IPS DF 6.9 (cell line): ENCODE measurements around the gene THOP1.

Experiments
- DNase-seq: peaks from one replicate; pipeline ENCODE4 v3.0.0-alpha.2; 2013; ENCODE audit warnings: low read depth, low spot score
- H3K27ac ChIP-seq: one replicate; pipeline ENCODE4 v1.5.1; 2013; ENCODE audit warnings: low read length, control low read depth
- H3K27me3 ChIP-seq: 2 replicates; pipeline ENCODE4 v1.6.1; 2013; ENCODE audit warnings: mild to moderate bottlenecking, low read length; ENCODE audit not compliant: control insufficient read depth, insufficient read depth
- H3K36me3 ChIP-seq: 2 replicates; pipeline ENCODE4 v1.6.1; 2013; ENCODE audit warnings: low read length; ENCODE audit not compliant: control insufficient read depth, insufficient read depth
- H3K4me1 ChIP-seq: 2 replicates; pipeline ENCODE4 v1.6.1; 2013; ENCODE audit warnings: low read length; ENCODE audit not compliant: control insufficient read depth, insufficient read depth
- H3K4me3 ChIP-seq: 2 replicates; pipeline ENCODE4 v1.5.1; 2013; ENCODE audit warnings: mild to moderate bottlenecking, low read length
- H3K9me3 ChIP-seq: 2 replicates; pipeline ENCODE4 v1.6.1; 2013; ENCODE audit warnings: low read length, inconsistent platforms; ENCODE audit not compliant: control insufficient read depth, insufficient read depth
- WGBS: extraction: QIAGEN DNeasy Blood & Tissue Kit; methylation state at CpG from one replicate; pipeline ENCODE4 v1.1.7; 2013; ENCODE audit warnings: mixed read lengths, missing lambda C conversion rate; ENCODE audit not compliant: insufficient read length, insufficient coverage; 5-methylcytosine and 5-hydroxymethylcytosine counted together

THOP1 gene

DNA sequence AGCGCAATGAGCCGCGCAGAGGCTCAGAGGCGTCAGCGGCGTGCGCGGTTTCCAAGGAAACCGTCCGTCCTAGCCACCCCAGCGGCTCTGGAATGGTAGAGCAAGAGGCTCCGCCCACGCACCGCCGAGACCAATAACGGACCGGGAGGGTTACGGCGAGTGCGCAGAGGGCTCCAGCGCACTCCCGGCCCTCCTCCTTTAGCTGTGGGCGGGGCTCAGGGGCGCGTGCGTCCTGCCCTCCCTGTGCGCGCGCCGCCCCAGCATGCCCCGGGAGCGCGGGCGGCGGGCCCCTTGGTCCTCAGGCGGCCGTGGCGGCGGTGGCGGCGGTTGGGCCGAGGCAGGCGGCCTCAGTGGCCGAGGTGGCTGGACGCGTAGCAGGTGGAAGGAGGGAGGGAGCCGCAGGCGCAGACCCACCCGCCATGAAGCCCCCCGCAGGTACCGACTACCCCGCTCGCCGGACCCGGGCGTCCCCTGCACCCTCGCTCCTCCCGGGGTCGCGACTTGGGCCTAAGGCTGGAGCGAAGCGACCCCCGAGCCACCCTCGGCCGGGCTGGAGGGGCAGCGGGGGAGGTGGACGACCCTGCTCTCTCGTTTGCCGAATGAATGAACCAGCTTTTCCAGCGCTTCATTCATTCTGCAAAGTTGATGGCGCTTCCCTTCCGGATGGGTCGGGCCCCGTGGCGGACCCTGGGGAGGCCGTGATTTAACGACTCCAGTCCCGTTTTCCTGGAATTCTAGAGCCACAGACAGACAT, at the start of gene THOP1:
TSS of gene THOP1 (plus strand) at position 260 of the 754 bp plus-strand sequence. CDS start at position 420, 160 bp downstream.
- peak within 1 kb of the TSS; percentile 68 for H3K4me3 ChIP-seq
- WGBS, result no CpG with 5 or more reads among the region's 78 CpGs
- H3K27me3 ChIP-seq, result no peaks in the 10 kb centered on the region
- peaks cover 2% of the 10 kb centered on the region for H3K36me3 ChIP-seq
- H3K4me1 ChIP-seq, result no peaks in the 10 kb centered on the region
- no peak within 1 kb of the TSS for H3K27ac ChIP-seq
- DNase-seq, result peak; percentile 98
- no peaks in the 10 kb centered on the region for H3K9me3 ChIP-seq

DNA sequence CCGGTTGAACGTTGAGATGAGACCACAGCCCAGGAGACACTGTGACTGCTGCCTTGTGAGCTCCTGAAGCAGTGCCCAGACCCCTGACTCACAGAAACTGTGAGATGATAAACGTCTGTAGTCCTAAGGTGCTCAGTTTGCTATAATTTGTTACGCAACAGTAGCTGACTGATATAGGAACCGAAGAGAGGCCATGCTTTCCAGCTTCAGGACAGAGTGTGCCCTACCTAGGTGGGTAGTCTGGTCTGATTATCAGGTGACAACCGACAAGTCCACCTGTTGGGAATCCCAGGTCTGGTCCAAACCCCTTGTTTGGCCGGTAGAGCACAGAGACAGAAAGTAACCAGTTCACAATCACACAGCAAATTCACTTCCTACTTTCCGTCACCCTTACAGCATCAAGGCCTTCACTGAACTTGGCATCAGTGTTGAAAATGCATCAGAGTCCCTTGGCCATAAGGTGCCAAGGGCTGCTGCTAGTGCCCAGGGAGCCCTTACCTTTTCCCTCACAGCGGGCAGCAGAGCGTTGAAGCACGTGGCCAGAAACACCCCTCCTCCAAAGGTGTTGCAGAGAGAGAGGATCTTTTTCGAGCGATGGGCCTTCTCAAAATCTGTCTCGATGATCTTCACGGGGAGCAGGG, 48.6 kb upstream of the THOP1 start:
- H3K4me3 ChIP-seq, result no peak overlapping the region
- DNase-seq, result no peak
- no peaks in the 10 kb centered on the region for H3K9me3 ChIP-seq
- H3K4me1 ChIP-seq, result no peaks in the 10 kb centered on the region
- no peaks in the 10 kb centered on the region for H3K27me3 ChIP-seq
- peaks cover 25% of the 10 kb centered on the region for H3K36me3 ChIP-seq
- H3K27ac ChIP-seq, result no peak overlapping the region
- WGBS, result no CpG with 5 or more reads among the region's 15 CpGs

DNA sequence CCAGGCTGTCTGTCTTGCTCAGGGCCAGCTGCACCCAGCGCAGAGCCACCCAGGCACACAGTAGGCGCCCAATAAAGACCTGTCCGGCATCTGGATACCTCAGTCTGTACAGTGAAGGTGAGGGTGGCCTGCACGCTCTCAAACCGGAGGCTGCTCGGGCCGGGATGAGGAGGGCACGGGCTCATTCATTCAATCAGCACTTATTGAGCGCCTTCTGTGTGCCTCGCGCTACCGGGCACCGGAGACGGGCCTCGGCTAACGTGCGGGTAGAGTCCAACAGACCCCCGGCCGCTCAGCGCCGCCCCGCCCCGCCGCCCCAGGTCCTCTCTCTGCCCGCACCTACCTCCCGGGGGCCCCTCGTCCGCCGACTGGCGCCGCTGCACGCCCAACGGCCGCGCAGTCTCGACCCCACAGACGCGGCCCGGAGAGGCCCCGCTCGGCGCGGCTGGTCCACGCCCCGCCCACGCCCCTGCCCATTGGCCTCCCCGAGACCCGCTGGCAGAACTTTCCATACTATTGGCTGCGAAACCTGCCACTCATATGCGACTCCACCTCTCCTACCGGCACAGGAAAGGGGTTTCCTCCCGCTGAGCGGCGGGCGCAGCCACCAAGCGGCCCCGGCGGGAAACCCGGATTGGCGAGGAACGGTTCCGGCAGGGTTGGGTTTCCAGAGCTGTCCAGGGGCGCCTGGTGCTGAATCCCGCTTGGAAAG, 45.5 kb upstream of the THOP1 start, which contains the start of gene SLC39A3:
TSS of gene SLC39A3 (minus strand) at position 416 of the 712 bp plus-strand sequence. CDS start 2,760 bp downstream, outside the sequence.
- H3K27ac ChIP-seq, result no peak within 1 kb of the TSS
- H3K27me3 ChIP-seq, result no peaks in the 10 kb centered on the region
- no peaks in the 10 kb centered on the region for H3K9me3 ChIP-seq
- peak; percentile 97 for DNase-seq
- peaks cover 22% of the 10 kb centered on the region; the same call in 1 of the 2 replicates for H3K36me3 ChIP-seq
- WGBS, result no CpG with 5 or more reads among the region's 64 CpGs
- H3K4me3 ChIP-seq, result peak within 1 kb of the TSS; percentile 67
- H3K4me1 ChIP-seq, result no peaks in the 10 kb centered on the region

DNA sequence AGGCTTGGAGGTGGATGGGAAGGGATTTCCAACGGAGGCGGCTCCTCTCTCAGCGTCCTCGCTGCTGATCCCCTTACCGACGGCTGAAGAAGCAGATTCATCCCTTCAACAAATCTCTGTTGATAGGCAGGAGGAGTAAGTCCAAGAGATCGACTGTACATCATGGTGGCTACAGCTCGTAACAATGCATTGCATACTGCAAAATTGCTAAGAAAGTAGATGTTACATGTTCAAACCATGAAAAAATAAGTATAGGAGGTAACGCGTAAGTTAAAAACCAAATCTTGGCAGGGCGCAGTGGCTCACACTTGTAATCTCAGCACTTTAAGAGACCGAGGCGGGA, 45.0 kb upstream of the THOP1 start:
- no CpG with 5 or more reads among the region's 13 CpGs for WGBS

DNA sequence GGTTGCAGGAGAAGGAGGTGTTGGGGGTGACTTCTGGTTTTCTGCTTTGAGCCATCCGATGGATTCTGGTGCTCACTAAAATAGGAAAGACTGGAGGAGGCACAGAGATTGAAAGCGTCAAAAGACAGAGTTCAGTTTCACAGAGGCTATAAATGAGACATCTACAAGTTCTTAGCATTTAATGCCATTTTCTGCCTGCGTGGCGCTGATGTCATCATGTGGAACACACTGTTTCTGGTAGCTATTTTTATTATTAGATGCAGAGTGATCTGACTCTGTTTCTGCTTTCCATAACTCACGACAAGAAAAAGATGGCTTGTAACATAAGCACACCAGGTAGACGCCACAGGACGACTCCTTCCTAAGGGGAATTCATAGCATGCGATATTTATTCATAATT, 42.2 kb upstream of the THOP1 start:
- no peak overlapping the region for H3K27ac ChIP-seq
- no peak for DNase-seq
- WGBS, result no CpG with 5 or more reads among the region's 8 CpGs

More for the DNA sequence above, 45.0 kb upstream of the THOP1 start:
- peaks cover 16% of the 10 kb centered on the region; the same call in 1 of the 2 replicates for H3K36me3 ChIP-seq
- H3K4me3 ChIP-seq, result no peak overlapping the region
- no peak for DNase-seq
- H3K4me1 ChIP-seq, result no peaks in the 10 kb centered on the region
- no peaks in the 10 kb centered on the region for H3K27me3 ChIP-seq
- H3K9me3 ChIP-seq, result no peaks in the 10 kb centered on the region
- no peak overlapping the region for H3K27ac ChIP-seq

DNA sequence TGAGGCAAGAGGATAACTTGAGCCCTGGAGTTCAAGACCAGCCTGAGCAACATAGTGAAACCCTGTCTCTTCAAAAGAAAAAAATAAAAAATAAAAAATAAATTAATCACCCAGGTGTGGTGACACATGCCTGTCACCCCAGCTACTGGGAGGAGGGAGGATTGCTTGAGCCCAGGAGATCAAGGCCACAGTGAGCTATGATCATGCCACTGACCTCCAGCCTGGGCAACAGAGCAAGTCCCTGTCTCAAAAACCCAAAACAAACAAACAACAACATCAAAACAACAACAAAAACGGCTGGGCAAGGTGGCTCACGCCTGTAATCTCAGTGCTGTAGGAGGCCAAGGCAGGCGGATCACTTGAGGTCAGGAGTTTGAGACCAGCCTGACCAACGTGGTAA, 41.2 kb upstream of the THOP1 start:
- no peaks in the 10 kb centered on the region for H3K4me1 ChIP-seq
- H3K9me3 ChIP-seq, result no peaks in the 10 kb centered on the region
- no CpG with 5 or more reads among the region's 4 CpGs for WGBS
- H3K36me3 ChIP-seq, result no peaks in the 10 kb centered on the region
- H3K4me3 ChIP-seq, result no peak overlapping the region
- DNase-seq, result no peak
- no peaks in the 10 kb centered on the region for H3K27me3 ChIP-seq
- H3K27ac ChIP-seq, result no peak overlapping the region

More for the DNA sequence above, 42.2 kb upstream of the THOP1 start:
- Histone ChIP-seq H3K4me1 (no peaks in the 10 kb centered on the region), H3K4me3 (no peak overlapping the region), H3K27me3 (no peaks in the 10 kb centered on the region), H3K36me3 (no peaks in the 10 kb centered on the region), H3K9me3 (no peaks in the 10 kb centered on the region)

DNA sequence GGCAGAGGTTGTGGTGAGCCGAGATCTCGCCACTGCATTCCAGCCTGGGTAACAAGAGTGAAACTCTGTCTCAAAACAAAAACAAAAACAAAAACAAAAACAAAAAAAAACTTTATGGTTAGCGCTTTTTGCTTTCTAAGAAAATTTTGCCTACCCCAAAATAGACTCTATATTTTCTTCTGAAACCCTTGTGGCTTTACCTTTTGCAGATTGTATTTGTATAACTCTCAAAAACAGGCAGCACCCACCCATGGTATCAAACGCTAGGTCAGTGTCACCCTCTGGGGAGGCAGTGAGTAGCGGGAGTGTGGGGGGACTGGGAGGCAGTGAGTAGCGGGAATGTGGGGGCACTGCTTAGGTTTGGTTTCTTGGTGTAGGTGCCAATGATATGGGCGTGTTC, 38.0 kb upstream of the THOP1 start:
- DNase-seq, result no peak
- no peaks in the 10 kb centered on the region for H3K4me1 ChIP-seq
- no peaks in the 10 kb centered on the region for H3K27me3 ChIP-seq
- no peak overlapping the region for H3K27ac ChIP-seq
- no peaks in the 10 kb centered on the region for H3K9me3 ChIP-seq
- H3K36me3 ChIP-seq, result no peaks in the 10 kb centered on the region
- no CpG with 5 or more reads among the region's 7 CpGs for WGBS
- no peak overlapping the region for H3K4me3 ChIP-seq

DNA sequence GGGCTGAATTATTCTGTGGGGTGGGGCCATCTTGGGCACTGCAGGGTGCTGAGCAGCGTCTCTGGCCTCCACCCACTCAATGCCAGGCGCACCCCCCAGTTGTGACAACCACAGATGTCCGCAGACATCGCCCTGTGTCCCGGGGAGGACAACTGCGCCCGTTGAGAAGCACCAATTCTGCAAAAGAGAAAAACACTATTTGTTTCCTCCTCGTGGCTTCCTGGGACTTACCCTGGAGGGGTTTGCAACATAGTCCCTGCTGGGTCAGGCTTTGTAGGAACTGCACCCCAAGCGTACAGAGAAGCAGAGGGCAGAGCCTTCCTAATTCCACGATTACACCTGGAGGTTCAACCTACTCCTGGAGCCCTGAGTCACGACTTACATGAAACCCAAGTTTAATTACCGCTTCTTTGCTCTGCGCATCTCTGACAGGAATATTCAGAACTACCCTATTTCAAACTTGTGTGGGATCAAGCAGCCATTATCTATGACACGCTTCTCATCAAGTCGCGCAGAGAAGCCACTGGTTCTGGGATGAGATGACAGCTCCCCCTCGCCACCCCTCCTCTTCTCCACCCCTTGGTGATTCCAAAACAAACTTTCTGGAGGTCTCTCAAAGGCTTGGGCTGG, 34.4 kb upstream of the THOP1 start:
- H3K27ac ChIP-seq, result no peak overlapping the region
- H3K36me3 ChIP-seq, result peaks cover 13% of the 10 kb centered on the region
- H3K9me3 ChIP-seq, result no peaks in the 10 kb centered on the region
- H3K27me3 ChIP-seq, result no peaks in the 10 kb centered on the region
- no CpG with 5 or more reads among the region's 17 CpGs for WGBS
- H3K4me1 ChIP-seq, result no peaks in the 10 kb centered on the region
- DNase-seq, result no peak
- no peak overlapping the region for H3K4me3 ChIP-seq

DNA sequence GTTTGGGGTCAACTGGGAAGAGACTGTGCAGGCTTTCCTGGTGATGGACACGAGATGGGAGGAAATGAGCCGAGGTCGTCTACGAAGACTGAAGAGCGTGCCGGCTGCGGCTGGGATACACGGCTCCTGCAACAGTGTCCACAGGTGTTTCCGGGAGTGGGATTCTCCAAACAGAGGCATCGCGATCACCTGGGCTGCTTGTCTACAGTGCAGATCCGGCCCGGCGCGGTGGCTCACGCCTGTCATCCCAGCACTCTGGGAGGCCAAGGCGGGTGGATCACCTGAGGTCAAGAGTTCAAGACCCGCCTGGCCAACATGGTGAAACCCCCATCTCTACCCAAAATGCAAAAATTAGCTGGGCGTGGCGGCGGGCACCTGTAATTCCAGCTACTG, 33.9 kb upstream of the THOP1 start:
- no peaks in the 10 kb centered on the region for H3K4me1 ChIP-seq
- H3K36me3 ChIP-seq, result peaks cover 14% of the 10 kb centered on the region
- DNase-seq, result no peak
- no peaks in the 10 kb centered on the region for H3K27me3 ChIP-seq
- no peaks in the 10 kb centered on the region for H3K9me3 ChIP-seq
- H3K4me3 ChIP-seq, result no peak overlapping the region
- H3K27ac ChIP-seq, result no peak overlapping the region
- no CpG with 5 or more reads among the region's 21 CpGs for WGBS
